ENCODE results near the gene TNNT3. TPM values are rescaled to one million over a fixed set of nuclear protein-coding genes. Genes with fewer than 3 reads are reported as not detected.

Gene TNNT3
- total and polyA plus RNA-seq, 4 donors = 3.4 to 54.3 (median 6.3) TPM

GRCh38 chr11:1967641-1968225 lies 48.2 kb downstream of the TNNT3 start:
- intact Hi-C loops (cut with DNase I) = no loop called here
- no peak for DNase-seq

GRCh38 chr11:1968454-1969002 lies 49.0 kb downstream of the TNNT3 start:
- H3K36me3 ChIP-seq (ENCODE audit: control insufficient read depth in 1 of 2, insufficient read depth in 2 of 2, low read length in 1 of 2) = no peaks in the 10 kb centered on the region
- intact Hi-C loops (cut with DNase I) = no loop called here
- 82% methylated on average over 9 of the region's 24 CpGs; no CpG with 5 or more reads in 1 of the 2 donors for WGBS, 2 donors
- no peaks in the 10 kb centered on the region for H3K4me1 ChIP-seq (ENCODE audit: control insufficient read depth in 1 of 2, insufficient read depth in 2 of 2, low read length in 2 of 2)
- H3K9me3 ChIP-seq (ENCODE audit: control insufficient read depth, low read length) = no peaks in the 10 kb centered on the region
- no peak overlapping the region for H3K27ac ChIP-seq (ENCODE audit: low read depth in 1 of 2, low read length in 2 of 2)
- DNase-seq (no peak), ATAC-seq (ENCODE audit: low FRiP score) (no peak)
- H3K4me3 ChIP-seq (ENCODE audit: low read length in 2 of 2) = no peak overlapping the region
- no peaks in the 10 kb centered on the region for H3K27me3 ChIP-seq (ENCODE audit: control insufficient read depth in 1 of 2, insufficient read depth in 2 of 2, low read length in 1 of 2)

More at GRCh38 chr11:1967641-1968225, 48.2 kb downstream of the TNNT3 start:
- ATAC-seq (ENCODE audit: low FRiP score) = no peak
- no peaks in the 10 kb centered on the region for H3K4me1 ChIP-seq (ENCODE audit: control insufficient read depth in 1 of 2, insufficient read depth in 2 of 2, low read length in 2 of 2)
- no peaks in the 10 kb centered on the region for H3K9me3 ChIP-seq (ENCODE audit: control insufficient read depth, low read length)
- H3K27ac ChIP-seq (ENCODE audit: low read depth in 1 of 2, low read length in 2 of 2) = no peak overlapping the region
- WGBS, 2 donors = 50% methylated on average over 8 of the region's 21 CpGs; no CpG with 5 or more reads in 1 of the 2 donors
- no peaks in the 10 kb centered on the region for H3K27me3 ChIP-seq (ENCODE audit: control insufficient read depth in 1 of 2, insufficient read depth in 2 of 2, low read length in 1 of 2)
- no peaks in the 10 kb centered on the region for H3K36me3 ChIP-seq (ENCODE audit: control insufficient read depth in 1 of 2, insufficient read depth in 2 of 2, low read length in 1 of 2)
- H3K4me3 ChIP-seq (ENCODE audit: low read length in 2 of 2) = no peak overlapping the region

GRCh38 chr11:1969035-1969434 lies 49.5 kb downstream of the TNNT3 start:
- no peak overlapping the region for H3K4me3 ChIP-seq (ENCODE audit: low read length in 2 of 2)
- intact Hi-C loops (cut with DNase I) = no loop called here
- H3K9me3 ChIP-seq (ENCODE audit: control insufficient read depth, low read length) = no peaks in the 10 kb centered on the region
- H3K27me3 ChIP-seq (ENCODE audit: control insufficient read depth in 1 of 2, insufficient read depth in 2 of 2, low read length in 1 of 2) = no peaks in the 10 kb centered on the region
- no peak for ATAC-seq (ENCODE audit: low FRiP score)
- H3K36me3 ChIP-seq (ENCODE audit: control insufficient read depth in 1 of 2, insufficient read depth in 2 of 2, low read length in 1 of 2) = no peaks in the 10 kb centered on the region
- DNase-seq = no peak
- WGBS, 2 donors = no CpG with 5 or more reads among the region's 21 CpGs
- H3K4me1 ChIP-seq (ENCODE audit: control insufficient read depth in 1 of 2, insufficient read depth in 2 of 2, low read length in 2 of 2) = no peaks in the 10 kb centered on the region
- H3K27ac ChIP-seq (ENCODE audit: low read depth in 1 of 2, low read length in 2 of 2) = no peak overlapping the region

GRCh38 chr11:1969776-1970175 lies 50.3 kb downstream of the TNNT3 start:
- ATAC-seq (ENCODE audit: low FRiP score) = no peak
- DNase-seq = no peak
- no CpG with 5 or more reads among the region's 23 CpGs for WGBS, 2 donors
- H3K27ac ChIP-seq (ENCODE audit: low read depth in 1 of 2, low read length in 2 of 2) = no peak overlapping the region
- H3K4me3 ChIP-seq (ENCODE audit: low read length in 2 of 2) = no peak overlapping the region
- intact Hi-C loops (cut with DNase I) = no loop called here
- no peaks in the 10 kb centered on the region for H3K4me1 ChIP-seq (ENCODE audit: control insufficient read depth in 1 of 2, insufficient read depth in 2 of 2, low read length in 2 of 2)
- no peaks in the 10 kb centered on the region for H3K36me3 ChIP-seq (ENCODE audit: control insufficient read depth in 1 of 2, insufficient read depth in 2 of 2, low read length in 1 of 2)
- no peaks in the 10 kb centered on the region for H3K9me3 ChIP-seq (ENCODE audit: control insufficient read depth, low read length)
- H3K27me3 ChIP-seq (ENCODE audit: control insufficient read depth in 1 of 2, insufficient read depth in 2 of 2, low read length in 1 of 2) = no peaks in the 10 kb centered on the region

GRCh38 chr11:1970956-1971355 lies 51.5 kb downstream of the TNNT3 start:
- H3K4me3 ChIP-seq (ENCODE audit: low read length in 2 of 2) = no peak overlapping the region
- ATAC-seq (ENCODE audit: low FRiP score) = no peak
- no peaks in the 10 kb centered on the region for H3K4me1 ChIP-seq (ENCODE audit: control insufficient read depth in 1 of 2, insufficient read depth in 2 of 2, low read length in 2 of 2)
- H3K27ac ChIP-seq (ENCODE audit: low read depth in 1 of 2, low read length in 2 of 2) = no peak overlapping the region
- WGBS, 2 donors = 85 to 100% methylated on average over 1 to 12 of the region's 15 CpGs
- no peaks in the 10 kb centered on the region for H3K27me3 ChIP-seq (ENCODE audit: control insufficient read depth in 1 of 2, insufficient read depth in 2 of 2, low read length in 1 of 2)
- no peaks in the 10 kb centered on the region for H3K36me3 ChIP-seq (ENCODE audit: control insufficient read depth in 1 of 2, insufficient read depth in 2 of 2, low read length in 1 of 2)
- no peaks in the 10 kb centered on the region for H3K9me3 ChIP-seq (ENCODE audit: control insufficient read depth, low read length)
- intact Hi-C loops (cut with DNase I) = no loop called here
- DNase-seq = peak in 1 of 2 donors; percentile 20

- H3K4me3 ChIP-seq (ENCODE audit: low read length in 2 of 2) = no peak overlapping the region
- DNase-seq (no peak), ATAC-seq (ENCODE audit: low FRiP score) (no peak)
- WGBS, 2 donors = no CpG with 5 or more reads among the region's 13 CpGs
- no peaks in the 10 kb centered on the region for H3K4me1 ChIP-seq (ENCODE audit: control insufficient read depth in 1 of 2, insufficient read depth in 2 of 2, low read length in 2 of 2)
- no peaks in the 10 kb centered on the region for H3K27me3 ChIP-seq (ENCODE audit: control insufficient read depth in 1 of 2, insufficient read depth in 2 of 2, low read length in 1 of 2)
- no peaks in the 10 kb centered on the region for H3K36me3 ChIP-seq (ENCODE audit: control insufficient read depth in 1 of 2, insufficient read depth in 2 of 2, low read length in 1 of 2)
- intact Hi-C loops (cut with DNase I) = no loop called here
- H3K27ac ChIP-seq (ENCODE audit: low read depth in 1 of 2, low read length in 2 of 2) = no peak overlapping the region
- H3K9me3 ChIP-seq (ENCODE audit: control insufficient read depth, low read length) = no peaks in the 10 kb centered on the region
These were observed 55.7 kb downstream of the TNNT3 start for GRCh38 chr11:1975185-1975584.

GRCh38 chr11:1978720-1979473 lies 59.4 kb downstream of the TNNT3 start:
- Histone ChIP-seq H3K27ac (ENCODE audit: low read depth in 1 of 2, low read length in 2 of 2) (no peak overlapping the region), H3K27me3 (ENCODE audit: control insufficient read depth in 1 of 2, insufficient read depth in 2 of 2, low read length in 1 of 2) (no peaks in the 10 kb centered on the region), H3K36me3 (ENCODE audit: control insufficient read depth in 1 of 2, insufficient read depth in 2 of 2, low read length in 1 of 2) (no peaks in the 10 kb centered on the region), H3K9me3 (ENCODE audit: control insufficient read depth, low read length) (no peaks in the 10 kb centered on the region), H3K4me3 (ENCODE audit: low read length in 2 of 2) (no peak overlapping the region), H3K4me1 (ENCODE audit: control insufficient read depth in 1 of 2, insufficient read depth in 2 of 2, low read length in 2 of 2) (no peaks in the 10 kb centered on the region)
- intact Hi-C loops (cut with DNase I) = no loop called here
- no peak for ATAC-seq (ENCODE audit: low FRiP score)
- WGBS, 2 donors = 86% methylated on average over 10 of the region's 26 CpGs; no CpG with 5 or more reads in 1 of the 2 donors
- DNase-seq = peak in 1 of 2 donors; percentile 2

GRCh38 chr11:1979607-1980006 lies 60.1 kb downstream of the TNNT3 start:
- WGBS, 2 donors = 81% methylated on average over 3 of the region's 11 CpGs; no CpG with 5 or more reads in 1 of the 2 donors
- Histone ChIP-seq H3K36me3 (ENCODE audit: control insufficient read depth in 1 of 2, insufficient read depth in 2 of 2, low read length in 1 of 2) (no peaks in the 10 kb centered on the region), H3K9me3 (ENCODE audit: control insufficient read depth, low read length) (no peaks in the 10 kb centered on the region), H3K4me3 (ENCODE audit: low read length in 2 of 2) (no peak overlapping the region), H3K27ac (ENCODE audit: low read depth in 1 of 2, low read length in 2 of 2) (no peak overlapping the region), H3K27me3 (ENCODE audit: control insufficient read depth in 1 of 2, insufficient read depth in 2 of 2, low read length in 1 of 2) (no peaks in the 10 kb centered on the region), H3K4me1 (ENCODE audit: control insufficient read depth in 1 of 2, insufficient read depth in 2 of 2, low read length in 2 of 2) (no peaks in the 10 kb centered on the region)
- ATAC-seq (ENCODE audit: low FRiP score) (no peak), DNase-seq (no peak)
- intact Hi-C loops (cut with DNase I) = no loop called here
